GM23338 (cell line): Measurements from ENCODE around the gene SRPK2. TPM values are rescaled to one million over a fixed set of nuclear protein-coding genes. Genes with fewer than 3 reads are reported as not detected.

ENCODE experiments used
- ATAC-seq: fragments of 200-7000 bp; cut with Tn5 transposase; 3 replicates; pipeline ENCODE4 v1.9.1; 2020
- DNase-seq: peaks from one replicate; pipeline ENCODE4 v3.0.0-alpha.2; 2015; ENCODE audit warnings: low spot score
- H2AFZ ChIP-seq: fragments of 200-600 bp; sonication (generic); 2 replicates; pipeline ENCODE4 v1.8.0; 2016; ENCODE audit warnings: antibody characterized with exemption, mild to moderate bottlenecking, moderate library complexity
- H3F3A ChIP-seq: fragments of 200-600 bp; sonication (generic); replicated peaks from 2 replicates; pipeline ENCODE4 v1.8.0; 2017; ENCODE audit warnings: antibody characterized with exemption, mixed run types, low read depth
- H3K27ac ChIP-seq: fragments of 200-600 bp; sonication (generic); 2 replicates; pipeline ENCODE4 v1.6.1; 2016; ENCODE audit warnings: low read depth
- H3K27me3 ChIP-seq: fragments of 200-600 bp; sonication (generic); 2 replicates; pipeline ENCODE4 v1.8.0; 2016; ENCODE audit warnings: mild to moderate bottlenecking, mixed run types, moderate library complexity; ENCODE audit not compliant: insufficient read depth
- H3K36me3 ChIP-seq: fragments of 200-600 bp; sonication (generic); 2 replicates; pipeline ENCODE4 v1.8.0; 2016; ENCODE audit warnings: mild to moderate bottlenecking; ENCODE audit not compliant: insufficient read depth
- H3K4me1 ChIP-seq: fragments of 200-600 bp; sonication (generic); 2 replicates; pipeline ENCODE4 v1.8.0; 2016; ENCODE audit warnings: mild to moderate bottlenecking, moderate library complexity; ENCODE audit not compliant: insufficient read depth
- H3K4me2 ChIP-seq: fragments of 200-600 bp; sonication (generic); 2 replicates; pipeline ENCODE4 v1.7.1; 2017; ENCODE audit warnings: mixed run types
- H3K4me3 ChIP-seq: fragments of 200-600 bp; sonication (generic); 2 replicates; pipeline ENCODE4 v1.6.1; 2016; ENCODE audit warnings: mixed run types
- H3K79me2 ChIP-seq: fragments of 200-600 bp; sonication (generic); replicated peaks from 2 replicates; pipeline ENCODE4 v1.8.0; 2017; ENCODE audit warnings: mild to moderate bottlenecking; ENCODE audit not compliant: insufficient read depth
- H3K9me2 ChIP-seq: fragments of 200-600 bp; sonication (generic); 2 replicates; pipeline ENCODE4 v1.8.0; 2017; ENCODE audit not compliant: insufficient read depth
- H4K20me1 ChIP-seq: fragments of 200-600 bp; sonication (generic); replicated peaks from 2 replicates; pipeline ENCODE4 v1.8.0; 2017; ENCODE audit warnings: mild to moderate bottlenecking; ENCODE audit not compliant: insufficient read depth
- H3K27ac Mint-ChIP-seq: 2 replicates; pipeline ENCODE4 v1.8.0; 2020; ENCODE audit warnings: inconsistent platforms, mild to moderate bottlenecking, moderate library complexity, mixed read lengths
- H3K27me3 Mint-ChIP-seq: 3 replicates; pipeline ENCODE4 v1.8.0; 2022; ENCODE audit warnings: low read depth, mild to moderate bottlenecking, moderate library complexity, mixed read lengths, inconsistent platforms; ENCODE audit not compliant: insufficient read depth, poor library complexity
- H3K36me3 Mint-ChIP-seq: 3 replicates; pipeline ENCODE4 v1.8.0; 2021; ENCODE audit warnings: low read depth, mild to moderate bottlenecking, inconsistent platforms, moderate library complexity, mixed read lengths
- H3K4me1 Mint-ChIP-seq: 3 replicates; pipeline ENCODE4 v1.8.0; 2020; ENCODE audit warnings: mild to moderate bottlenecking, inconsistent platforms, mixed read lengths
- H3K4me3 Mint-ChIP-seq: 3 replicates; pipeline ENCODE4 v1.8.0; 2021; ENCODE audit warnings: moderate library complexity, mild to moderate bottlenecking, inconsistent platforms, mixed read lengths
- H3K9me3 Mint-ChIP-seq: 3 replicates; pipeline ENCODE4 v1.8.0; 2020; ENCODE audit warnings: moderate library complexity, mild to moderate bottlenecking, inconsistent platforms, mixed read lengths
- CREB1 ChIP-seq: fragments of 250-450 bp; sonication (Bioruptor Pico); IDR thresholded peaks from 2 replicates; pipeline ENCODE4 v1.5.0; 2020; ENCODE audit warnings: low read depth, mild to moderate bottlenecking, moderate library complexity
- CTCF ChIP-seq, 2 experiments: fragments of 200-600 bp in 1 of 2; sonication (generic) in 1 of 2; conservative IDR thresholded peaks; 2 replicates each; pipeline versions ENCODE4 v1.5.1 to v1.6.1; 2016 to 2017; ENCODE audit warnings: antibody characterized with exemption in 2 of 2, low read depth in 2 of 2, mild to moderate bottlenecking in 2 of 2, moderate library complexity in 1 of 2
- EZH2 ChIP-seq: fragments of 200-600 bp; sonication (generic); IDR thresholded peaks from one replicate; pipeline ENCODE4 v1.8.0; 2017; ENCODE audit warnings: antibody characterized with exemption, mild to moderate bottlenecking, low read depth; ENCODE audit not compliant: unreplicated experiment
- EZH2phosphoT487 ChIP-seq: fragments of 200-600 bp; sonication (generic); IDR thresholded peaks from one replicate; pipeline ENCODE4 v1.8.1; 2018; ENCODE audit warnings: antibody characterized with exemption; ENCODE audit not compliant: unreplicated experiment
- JUNB ChIP-seq: IDR thresholded peaks from one replicate; pipeline ENCODE4 v1.6.1; 2016; ENCODE audit warnings: antibody characterized with exemption; ENCODE audit not compliant: unreplicated experiment
- NANOG ChIP-seq: IDR thresholded peaks from 2 replicates; pipeline ENCODE4 v1.6.1; 2016; ENCODE audit warnings: antibody characterized with exemption, borderline replicate concordance
- POLR2AphosphoS5 ChIP-seq: IDR thresholded peaks from 2 replicates; pipeline ENCODE4 v1.6.1; 2016; ENCODE audit warnings: antibody characterized with exemption, low read depth
- STAT1 ChIP-seq: IDR thresholded peaks from one replicate; pipeline ENCODE4 v1.6.1; 2016; ENCODE audit warnings: antibody characterized with exemption; ENCODE audit not compliant: unreplicated experiment
- ZNF114 ChIP-seq: fragments of 250-450 bp; sonication (Bioruptor Pico); IDR thresholded peaks from 2 replicates; pipeline ENCODE4 v1.5.0; 2020; ENCODE audit warnings: mild to moderate bottlenecking, moderate library complexity
- ZNF331 ChIP-seq: fragments of 250-450 bp; sonication (Bioruptor Pico); IDR thresholded peaks from 2 replicates; pipeline ENCODE4 v1.5.0; 2020; ENCODE audit warnings: low read depth, mild to moderate bottlenecking, moderate library complexity
- ZNF462 ChIP-seq: fragments of 250-450 bp; sonication (Bioruptor Pico); IDR thresholded peaks from 2 replicates; pipeline ENCODE4 v1.5.0; 2020; ENCODE audit warnings: mild to moderate bottlenecking, moderate library complexity
- polyA plus RNA-seq: library from polyadenylated mRNA; unstranded; fragments of >200 nt; fragmentation: Nextera tagmentation; extraction: Ambion mirVana; gene quantifications from 2 replicates; pipeline ENCODE4 v1.2.1, GENCODE V29; 2016
- total RNA-seq: library from RNA; depleted of rRNA; stranded (reverse); fragments of >200 nt; shearing (Covaris generic); gene quantifications from 2 replicates; pipeline ENCODE4 v1.2.3, GENCODE V29; 2014
- TF ChIP-seq, protein P1 (sequence below): IDR thresholded peaks from 2 replicates; pipeline ENCODE4 v1.6.1; 2016; ENCODE audit warnings: antibody characterized with exemption
- TF ChIP-seq, protein P2 (sequence below): IDR thresholded peaks from one replicate; pipeline ENCODE4 v1.6.1; 2018; ENCODE audit warnings: antibody characterized with exemption; ENCODE audit not compliant: unreplicated experiment

SRPK2 gene
- total and polyA plus RNA-seq, 2 experiments from 2014 or later, result 66.3 to 91.5 TPM

GRCh38 chr7:105267244-105267643, 121.5 kb downstream of the SRPK2 start:
- peaks cover 32% of the 10 kb centered on the region for H3K4me1 Mint-ChIP-seq
- H3K27me3 Mint-ChIP-seq, result peaks cover 3% of the 10 kb centered on the region
- H3K27ac ChIP-seq, result no peak overlapping the region
- TF ChIP-seq, protein P1, sequence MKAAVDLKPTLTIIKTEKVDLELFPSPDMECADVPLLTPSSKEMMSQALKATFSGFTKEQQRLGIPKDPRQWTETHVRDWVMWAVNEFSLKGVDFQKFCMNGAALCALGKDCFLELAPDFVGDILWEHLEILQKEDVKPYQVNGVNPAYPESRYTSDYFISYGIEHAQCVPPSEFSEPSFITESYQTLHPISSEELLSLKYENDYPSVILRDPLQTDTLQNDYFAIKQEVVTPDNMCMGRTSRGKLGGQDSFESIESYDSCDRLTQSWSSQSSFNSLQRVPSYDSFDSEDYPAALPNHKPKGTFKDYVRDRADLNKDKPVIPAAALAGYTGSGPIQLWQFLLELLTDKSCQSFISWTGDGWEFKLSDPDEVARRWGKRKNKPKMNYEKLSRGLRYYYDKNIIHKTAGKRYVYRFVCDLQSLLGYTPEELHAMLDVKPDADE, result no peak
- no peak for TF ChIP-seq ZNF331 (CRISPR knock-in tag)
- TF ChIP-seq, protein P2, sequence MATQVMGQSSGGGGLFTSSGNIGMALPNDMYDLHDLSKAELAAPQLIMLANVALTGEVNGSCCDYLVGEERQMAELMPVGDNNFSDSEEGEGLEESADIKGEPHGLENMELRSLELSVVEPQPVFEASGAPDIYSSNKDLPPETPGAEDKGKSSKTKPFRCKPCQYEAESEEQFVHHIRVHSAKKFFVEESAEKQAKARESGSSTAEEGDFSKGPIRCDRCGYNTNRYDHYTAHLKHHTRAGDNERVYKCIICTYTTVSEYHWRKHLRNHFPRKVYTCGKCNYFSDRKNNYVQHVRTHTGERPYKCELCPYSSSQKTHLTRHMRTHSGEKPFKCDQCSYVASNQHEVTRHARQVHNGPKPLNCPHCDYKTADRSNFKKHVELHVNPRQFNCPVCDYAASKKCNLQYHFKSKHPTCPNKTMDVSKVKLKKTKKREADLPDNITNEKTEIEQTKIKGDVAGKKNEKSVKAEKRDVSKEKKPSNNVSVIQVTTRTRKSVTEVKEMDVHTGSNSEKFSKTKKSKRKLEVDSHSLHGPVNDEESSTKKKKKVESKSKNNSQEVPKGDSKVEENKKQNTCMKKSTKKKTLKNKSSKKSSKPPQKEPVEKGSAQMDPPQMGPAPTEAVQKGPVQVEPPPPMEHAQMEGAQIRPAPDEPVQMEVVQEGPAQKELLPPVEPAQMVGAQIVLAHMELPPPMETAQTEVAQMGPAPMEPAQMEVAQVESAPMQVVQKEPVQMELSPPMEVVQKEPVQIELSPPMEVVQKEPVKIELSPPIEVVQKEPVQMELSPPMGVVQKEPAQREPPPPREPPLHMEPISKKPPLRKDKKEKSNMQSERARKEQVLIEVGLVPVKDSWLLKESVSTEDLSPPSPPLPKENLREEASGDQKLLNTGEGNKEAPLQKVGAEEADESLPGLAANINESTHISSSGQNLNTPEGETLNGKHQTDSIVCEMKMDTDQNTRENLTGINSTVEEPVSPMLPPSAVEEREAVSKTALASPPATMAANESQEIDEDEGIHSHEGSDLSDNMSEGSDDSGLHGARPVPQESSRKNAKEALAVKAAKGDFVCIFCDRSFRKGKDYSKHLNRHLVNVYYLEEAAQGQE, result no peak
- no peak for TF ChIP-seq ZNF462 (CRISPR knock-in tag)
- no peak for TF ChIP-seq CTCF (conservative IDR thresholded peaks at IDR 0.05; ENCODE audit: low read depth in 2 of 2)
- TF ChIP-seq EZH2phosphoT487, result no peak
- no peak for TF ChIP-seq EZH2
- no peak for TF ChIP-seq NANOG
- no peak for TF ChIP-seq ZNF114 (CRISPR knock-in tag)
- TF ChIP-seq POLR2AphosphoS5, result no peak
- no peak for TF ChIP-seq CREB1 (CRISPR knock-in tag)
- TF ChIP-seq STAT1, result no peak
- TF ChIP-seq JUNB, result no peak
- H3K4me1 ChIP-seq, result peaks cover 18% of the 10 kb centered on the region
- H2AFZ ChIP-seq, result no peak overlapping the region
- H3K4me3 ChIP-seq, result no peak overlapping the region
- no peaks in the 10 kb centered on the region for H3K9me3 Mint-ChIP-seq
- H3K4me3 Mint-ChIP-seq, result no peak overlapping the region
- H3K27me3 ChIP-seq, result no peaks in the 10 kb centered on the region
- DNase-seq (no peak), ATAC-seq (no peak)
- no peaks in the 10 kb centered on the region for H3K36me3 ChIP-seq
- no peak overlapping the region; the same call in 1 of the 2 replicates for H3K27ac Mint-ChIP-seq
- H3K79me2 ChIP-seq, result peaks cover 80% of the 10 kb centered on the region
- no peak overlapping the region for H3K4me2 ChIP-seq
- no peaks in the 10 kb centered on the region for H3K36me3 Mint-ChIP-seq
- no peaks in the 10 kb centered on the region for H3K9me2 ChIP-seq
- H3F3A ChIP-seq, result no peaks in the 10 kb centered on the region
- H4K20me1 ChIP-seq, result no peaks in the 10 kb centered on the region
